ENCODE measurements around the gene BICDL1. TPM values are rescaled to one million over a fixed set of nuclear protein-coding genes. Genes with fewer than 3 reads are reported as not detected.

Gene BICDL1
- total and polyA plus RNA-seq, 2 donors (not counting 3 experiments of a cell fraction or from before 2014, with no cell fraction given): 0.19 TPM; not detected in 1

- dilution Hi-C loops (cut with MboI; ENCODE audit: extremely low pct_ligation_motif_present, low sequenced_read_pairs): no loop called here
- intact Hi-C loops (cut with micrococcal nuclease): no loop called here
- POLR2A ChIA-PET: no interaction called here
- Histone ChIP-seq H3K9ac (replicated peaks; ENCODE audit: extremely low read depth, insufficient read depth, low read length) (no peak overlapping the region), H2AFZ (ENCODE audit: low read depth, low read length) (no peak overlapping the region), H3K27ac (ENCODE audit: insufficient read depth, low read depth, low read length) (no peak overlapping the region), H3K4me3 (replicated peaks in 1 of 3; ENCODE audit: insufficient read depth in 1 of 3, low read depth in 1 of 3, low read length in 3 of 3) (no peak overlapping the region), H4K20me1 (replicated peaks; ENCODE audit: control insufficient read depth, extremely low read depth, insufficient read depth, low read length) (no peaks in the 10 kb centered on the region), H3K36me3 (ENCODE audit: control insufficient read depth in 2 of 2, extremely low read depth in 1 of 2, insufficient read depth in 2 of 2, low read length in 2 of 2) (no peaks in the 10 kb centered on the region), H3K4me1 (ENCODE audit: control insufficient read depth, extremely low read depth, insufficient read depth, low read length) (no peaks in the 10 kb centered on the region), H3K4me2 (ENCODE audit: insufficient read depth, low read length) (no peak overlapping the region), H3K9me1 (replicated peaks; ENCODE audit: control insufficient read depth, extremely low read depth, insufficient read depth, low read length) (no peaks in the 10 kb centered on the region), H3K79me2 (ENCODE audit: control insufficient read depth, insufficient read depth, low read length) (no peaks in the 10 kb centered on the region), H3K27me3 (ENCODE audit: control insufficient read depth in 2 of 2, insufficient read depth in 2 of 2, low read length in 2 of 2) (no peaks in the 10 kb centered on the region), H3K9me3 (replicated peaks; ENCODE audit: control insufficient read depth, insufficient read depth, low read length) (no peaks in the 10 kb centered on the region)
- no peak for DNase-seq (ENCODE audit: low read depth, low spot score)
- TF ChIP-seq EZH2 (IDR thresholded peaks at IDR 0.05; ENCODE audit: borderline replicate concordance, low read depth, low read length, severe bottlenecking): no peak
- no peak for TF ChIP-seq POLR2A (IDR thresholded peaks at IDR 0.05; ENCODE audit: low read depth, low read length)
- TF ChIP-seq MYC (IDR thresholded peaks at IDR 0.05; ENCODE audit: low read depth, low read length): no peak
- no peak for TF ChIP-seq MAX (IDR thresholded peaks at IDR 0.05; ENCODE audit: insufficient read depth, insufficient read length)
- no TSS peak for BruUV-seq (replicated peaks)
- no peak for FAIRE-seq
- CTCF ChIA-PET: interaction anchor here (1.1 kb wide), 1 partner anchor 9 kb away, joined by 4 read pairs; no protein-coding TSS in a partner anchor
Observed at GRCh38 chr12:120032242-120032641, 43.2 kb downstream of the BICDL1 start.

- BruUV-seq (replicated peaks): no TSS peak
- FAIRE-seq: no peak
- no peak overlapping the region for H3K4me3 ChIP-seq (replicated peaks in 1 of 3; ENCODE audit: insufficient read depth in 1 of 3, low read depth in 1 of 3, low read length in 3 of 3)
- ChIA-PET POLR2A (no interaction called here), CTCF (no interaction called here)
- no peak overlapping the region for H3K9ac ChIP-seq (replicated peaks; ENCODE audit: extremely low read depth, insufficient read depth, low read length)
- intact Hi-C loops (cut with micrococcal nuclease): no loop called here
- H4K20me1 ChIP-seq (replicated peaks; ENCODE audit: control insufficient read depth, extremely low read depth, insufficient read depth, low read length): no peaks in the 10 kb centered on the region
- H3K9me3 ChIP-seq (replicated peaks; ENCODE audit: control insufficient read depth, insufficient read depth, low read length): no peaks in the 10 kb centered on the region
- no peak overlapping the region for H3K4me2 ChIP-seq (ENCODE audit: insufficient read depth, low read length)
- H3K36me3 ChIP-seq (ENCODE audit: control insufficient read depth in 2 of 2, extremely low read depth in 1 of 2, insufficient read depth in 2 of 2, low read length in 2 of 2): no peaks in the 10 kb centered on the region
- dilution Hi-C loops (cut with MboI; ENCODE audit: extremely low pct_ligation_motif_present, low sequenced_read_pairs): no loop called here
- no peaks in the 10 kb centered on the region for H3K4me1 ChIP-seq (ENCODE audit: control insufficient read depth, extremely low read depth, insufficient read depth, low read length)
- no peak for TF ChIP-seq MYC (IDR thresholded peaks at IDR 0.05; ENCODE audit: low read depth, low read length)
- DNase-seq (ENCODE audit: low read depth, low spot score): no peak
- no peak overlapping the region for H3K27ac ChIP-seq (ENCODE audit: insufficient read depth, low read depth, low read length)
- H3K9me1 ChIP-seq (replicated peaks; ENCODE audit: control insufficient read depth, extremely low read depth, insufficient read depth, low read length): no peaks in the 10 kb centered on the region
- peaks cover 0 to 2% of the 10 kb centered on the region in 2 experiments for H3K27me3 ChIP-seq (ENCODE audit: control insufficient read depth in 2 of 2, insufficient read depth in 2 of 2, low read length in 2 of 2)
- no peaks in the 10 kb centered on the region for H3K79me2 ChIP-seq (ENCODE audit: control insufficient read depth, insufficient read depth, low read length)
- H2AFZ ChIP-seq (ENCODE audit: low read depth, low read length): no peak overlapping the region
Observed at GRCh38 chr12:120037851-120038250, 48.8 kb downstream of the BICDL1 start.

Data from endothelial cell of umbilical vein (primary cell).